ENCODE data around the gene MACROH2A1.

MACROH2A1 gene

GRCh38 chr5:135382981-135383380 is 16.1 kb downstream of the MACROH2A1 start:
- Histone ChIP-seq H3K4me3 (ENCODE audit: low read length) (no peak overlapping the region), H3K4me1 (ENCODE audit: control insufficient read depth, insufficient read depth, low read length) (peaks cover 37% of the 10 kb centered on the region), H3K9me3 (replicated peaks; ENCODE audit: low read length) (no peaks in the 10 kb centered on the region), H3K9ac (ENCODE audit: low read depth, low read length) (no peak overlapping the region), H3K36me3 (ENCODE audit: insufficient read depth, low read length) (peaks cover 65% of the 10 kb centered on the region), H3K4me2 (ENCODE audit: low read length) (no peak overlapping the region), H3K27me3 (ENCODE audit: control insufficient read depth, insufficient read depth, low read length) (no peaks in the 10 kb centered on the region)

- Histone ChIP-seq H3K27me3 (ENCODE audit: control insufficient read depth, insufficient read depth, low read length) (no peaks in the 10 kb centered on the region), H3K9me3 (replicated peaks; ENCODE audit: low read length) (no peaks in the 10 kb centered on the region), H3K9ac (ENCODE audit: low read depth, low read length) (no peak overlapping the region), H3K4me1 (ENCODE audit: control insufficient read depth, insufficient read depth, low read length) (peaks cover 31% of the 10 kb centered on the region), H3K36me3 (ENCODE audit: insufficient read depth, low read length) (peaks cover 64% of the 10 kb centered on the region), H3K4me3 (ENCODE audit: low read length) (no peak overlapping the region), H3K4me2 (ENCODE audit: low read length) (no peak overlapping the region)
Measured at GRCh38 chr5:135382106-135382790, 16.8 kb downstream of the MACROH2A1 start.

GRCh38 chr5:135379046-135379654 is 19.9 kb downstream of the MACROH2A1 start:
- Histone ChIP-seq H3K4me3 (ENCODE audit: low read length) (no peak overlapping the region), H3K36me3 (ENCODE audit: insufficient read depth, low read length) (peaks cover 56% of the 10 kb centered on the region), H3K27me3 (ENCODE audit: control insufficient read depth, insufficient read depth, low read length) (no peaks in the 10 kb centered on the region), H3K9ac (ENCODE audit: low read depth, low read length) (no peak overlapping the region), H3K9me3 (replicated peaks; ENCODE audit: low read length) (no peaks in the 10 kb centered on the region), H3K4me1 (ENCODE audit: control insufficient read depth, insufficient read depth, low read length) (peaks cover 19% of the 10 kb centered on the region), H3K4me2 (ENCODE audit: low read length) (no peak overlapping the region)

- H3K9ac ChIP-seq (ENCODE audit: low read depth, low read length) = no peak overlapping the region
- H3K36me3 ChIP-seq (ENCODE audit: insufficient read depth, low read length) = peaks cover 58% of the 10 kb centered on the region
- no peak overlapping the region for H3K4me3 ChIP-seq (ENCODE audit: low read length)
Measured at GRCh38 chr5:135377751-135378680, 21.0 kb downstream of the MACROH2A1 start.

GRCh38 chr5:135376961-135377624 is 21.9 kb downstream of the MACROH2A1 start:
- H3K9ac ChIP-seq (ENCODE audit: low read depth, low read length) = no peak overlapping the region
- peaks cover 28% of the 10 kb centered on the region for H3K4me1 ChIP-seq (ENCODE audit: control insufficient read depth, insufficient read depth, low read length)
- no peaks in the 10 kb centered on the region for H3K27me3 ChIP-seq (ENCODE audit: control insufficient read depth, insufficient read depth, low read length)
- no peak overlapping the region for H3K4me3 ChIP-seq (ENCODE audit: low read length)
- no peaks in the 10 kb centered on the region for H3K9me3 ChIP-seq (replicated peaks; ENCODE audit: low read length)
- H3K36me3 ChIP-seq (ENCODE audit: insufficient read depth, low read length) = peaks cover 62% of the 10 kb centered on the region
- H3K4me2 ChIP-seq (ENCODE audit: low read length) = no peak overlapping the region

More at GRCh38 chr5:135377751-135378680, 21.0 kb downstream of the MACROH2A1 start:
- H3K9me3 ChIP-seq (replicated peaks; ENCODE audit: low read length) = no peaks in the 10 kb centered on the region
- no peaks in the 10 kb centered on the region for H3K27me3 ChIP-seq (ENCODE audit: control insufficient read depth, insufficient read depth, low read length)
- peaks cover 23% of the 10 kb centered on the region for H3K4me1 ChIP-seq (ENCODE audit: control insufficient read depth, insufficient read depth, low read length)
- H3K4me2 ChIP-seq (ENCODE audit: low read length) = no peak overlapping the region

- Histone ChIP-seq H3K9ac (ENCODE audit: low read depth, low read length) (no peak overlapping the region), H3K4me1 (ENCODE audit: control insufficient read depth, insufficient read depth, low read length) (peaks cover 31% of the 10 kb centered on the region), H3K4me2 (ENCODE audit: low read length) (no peak overlapping the region), H3K36me3 (ENCODE audit: insufficient read depth, low read length) (peaks cover 67% of the 10 kb centered on the region), H3K27me3 (ENCODE audit: control insufficient read depth, insufficient read depth, low read length) (no peaks in the 10 kb centered on the region), H3K9me3 (replicated peaks; ENCODE audit: low read length) (no peaks in the 10 kb centered on the region), H3K4me3 (ENCODE audit: low read length) (no peak overlapping the region)
Measured at GRCh38 chr5:135375040-135375793, 23.8 kb downstream of the MACROH2A1 start.

GRCh38 chr5:135373736-135374515 is 25.1 kb downstream of the MACROH2A1 start:
- Histone ChIP-seq H3K9ac (ENCODE audit: low read depth, low read length) (no peak overlapping the region), H3K4me2 (ENCODE audit: low read length) (no peak overlapping the region), H3K9me3 (replicated peaks; ENCODE audit: low read length) (no peaks in the 10 kb centered on the region), H3K4me1 (ENCODE audit: control insufficient read depth, insufficient read depth, low read length) (peaks cover 23% of the 10 kb centered on the region), H3K36me3 (ENCODE audit: insufficient read depth, low read length) (peaks cover 67% of the 10 kb centered on the region), H3K27me3 (ENCODE audit: control insufficient read depth, insufficient read depth, low read length) (no peaks in the 10 kb centered on the region), H3K4me3 (ENCODE audit: low read length) (no peak overlapping the region)

GRCh38 chr5:135372654-135373381 is 26.2 kb downstream of the MACROH2A1 start:
- no peak overlapping the region for H3K4me2 ChIP-seq (ENCODE audit: low read length)
- no peaks in the 10 kb centered on the region for H3K27me3 ChIP-seq (ENCODE audit: control insufficient read depth, insufficient read depth, low read length)
- no peak overlapping the region for H3K9ac ChIP-seq (ENCODE audit: low read depth, low read length)
- H3K36me3 ChIP-seq (ENCODE audit: insufficient read depth, low read length) = peaks cover 67% of the 10 kb centered on the region
- H3K4me1 ChIP-seq (ENCODE audit: control insufficient read depth, insufficient read depth, low read length) = peaks cover 23% of the 10 kb centered on the region
- no peak overlapping the region for H3K4me3 ChIP-seq (ENCODE audit: low read length)
- no peaks in the 10 kb centered on the region for H3K9me3 ChIP-seq (replicated peaks; ENCODE audit: low read length)

- Histone ChIP-seq H3K9me3 (replicated peaks; ENCODE audit: low read length) (no peaks in the 10 kb centered on the region), H3K4me1 (ENCODE audit: control insufficient read depth, insufficient read depth, low read length) (peaks cover 23% of the 10 kb centered on the region), H3K4me3 (ENCODE audit: low read length) (no peak overlapping the region), H3K4me2 (ENCODE audit: low read length) (no peak overlapping the region), H3K9ac (ENCODE audit: low read depth, low read length) (no peak overlapping the region), H3K36me3 (ENCODE audit: insufficient read depth, low read length) (peaks cover 69% of the 10 kb centered on the region), H3K27me3 (ENCODE audit: control insufficient read depth, insufficient read depth, low read length) (no peaks in the 10 kb centered on the region)
Measured at GRCh38 chr5:135371622-135372232, 27.3 kb downstream of the MACROH2A1 start.

Measured in skeletal muscle satellite cell (primary cell).